ENCODE measurements around the gene UROC1.

UROC1 gene

GRCh38 chr3:126519506-126520455, 2.2 kb upstream of the UROC1 start:
- H3K36me3 Mint-ChIP-seq = no peaks in the 10 kb centered on the region
- no peaks in the 10 kb centered on the region for H3K9me3 Mint-ChIP-seq
- no peak for ATAC-seq (replicated peaks)
- no peak overlapping the region for H3K27ac Mint-ChIP-seq
- peaks cover 0 to 5% of the 10 kb centered on the region in 2 donors for H3K4me1 Mint-ChIP-seq
- DNase-seq = no peak
- H3K27me3 Mint-ChIP-seq = peaks cover 21 to 32% of the 10 kb centered on the region in 2 donors
- H3K4me3 Mint-ChIP-seq = no peak overlapping the region

- Mint-ChIP-seq H3K36me3 (no peaks in the 10 kb centered on the region), H3K4me1 (no peaks in the 10 kb centered on the region), H3K27me3 (peaks cover 19 to 26% of the 10 kb centered on the region in 2 donors), H3K4me3 (no peak overlapping the region), H3K27ac (no peak overlapping the region), H3K9me3 (no peaks in the 10 kb centered on the region)
- ATAC-seq (replicated peaks) = no peak
- no peak for DNase-seq
Measured at GRCh38 chr3:126518779-126519177, 1.2 kb upstream of the UROC1 start.

- Mint-ChIP-seq H3K9me3 (no peaks in the 10 kb centered on the region), H3K27me3 (peaks cover 13 to 21% of the 10 kb centered on the region in 2 donors), H3K36me3 (no peaks in the 10 kb centered on the region), H3K4me3 (no peak overlapping the region), H3K4me1 (no peaks in the 10 kb centered on the region), H3K27ac (no peak overlapping the region)
- ATAC-seq (replicated peaks) = no peak
- no peak for DNase-seq
Measured at GRCh38 chr3:126517986-126518778, 609 bp upstream of the UROC1 start.

- no peaks in the 10 kb centered on the region for H3K4me1 Mint-ChIP-seq
- DNase-seq = no peak
- H3K9me3 Mint-ChIP-seq = no peaks in the 10 kb centered on the region
- ATAC-seq (replicated peaks) = no peak
- H3K4me3 Mint-ChIP-seq = no peak overlapping the region
- H3K27me3 Mint-ChIP-seq = peaks cover 1 to 8% of the 10 kb centered on the region in 2 donors
- no peak overlapping the region for H3K27ac Mint-ChIP-seq
- no peaks in the 10 kb centered on the region for H3K36me3 Mint-ChIP-seq
Measured at GRCh38 chr3:126516936-126517290, 660 bp downstream of the UROC1 start.

- Mint-ChIP-seq H3K27ac (no peak overlapping the region), H3K27me3 (peaks cover 0 to 6% of the 10 kb centered on the region in 2 donors), H3K9me3 (no peaks in the 10 kb centered on the region), H3K4me3 (no peak overlapping the region), H3K4me1 (no peaks in the 10 kb centered on the region), H3K36me3 (no peaks in the 10 kb centered on the region)
- ATAC-seq (replicated peaks) = no peak
- DNase-seq = no peak
Measured at GRCh38 chr3:126516152-126516935, 1.2 kb downstream of the UROC1 start.

- ATAC-seq (replicated peaks) = no peak
- Mint-ChIP-seq H3K9me3 (no peaks in the 10 kb centered on the region), H3K27me3 (peaks cover 0 to 6% of the 10 kb centered on the region in 2 donors), H3K4me3 (no peak overlapping the region), H3K4me1 (no peaks in the 10 kb centered on the region), H3K36me3 (no peaks in the 10 kb centered on the region), H3K27ac (no peak overlapping the region)
- no peak for DNase-seq
Measured at GRCh38 chr3:126515066-126515706, 2.4 kb downstream of the UROC1 start.

GRCh38 chr3:126514161-126514560, 3.4 kb downstream of the UROC1 start:
- no peak for DNase-seq
- Mint-ChIP-seq H3K27me3 (peaks cover 0 to 5% of the 10 kb centered on the region in 2 donors), H3K36me3 (no peaks in the 10 kb centered on the region), H3K4me3 (no peak overlapping the region), H3K27ac (no peak overlapping the region), H3K4me1 (no peaks in the 10 kb centered on the region), H3K9me3 (no peaks in the 10 kb centered on the region)
- ATAC-seq (replicated peaks) = no peak

GRCh38 chr3:126512916-126513650, 4.5 kb downstream of the UROC1 start:
- H3K9me3 Mint-ChIP-seq = no peaks in the 10 kb centered on the region
- ATAC-seq (replicated peaks) (peak in 1 of 2 donors; percentile 23), DNase-seq (no peak)

GRCh38 chr3:126512026-126512425, 5.5 kb downstream of the UROC1 start:
- H3K27ac Mint-ChIP-seq = no peak overlapping the region
- H3K4me3 Mint-ChIP-seq = no peak overlapping the region
- H3K36me3 Mint-ChIP-seq = no peaks in the 10 kb centered on the region
- H3K4me1 Mint-ChIP-seq = no peaks in the 10 kb centered on the region
- H3K9me3 Mint-ChIP-seq = no peaks in the 10 kb centered on the region
- ATAC-seq (replicated peaks) (no peak), DNase-seq (no peak)
- H3K27me3 Mint-ChIP-seq = no peaks in the 10 kb centered on the region

More at GRCh38 chr3:126512916-126513650, 4.5 kb downstream of the UROC1 start:
- Mint-ChIP-seq H3K27ac (no peak overlapping the region), H3K4me1 (no peaks in the 10 kb centered on the region), H3K27me3 (no peaks in the 10 kb centered on the region), H3K36me3 (no peaks in the 10 kb centered on the region), H3K4me3 (no peak overlapping the region)

GRCh38 chr3:126511291-126511690, 6.3 kb downstream of the UROC1 start:
- peaks cover 0 to 1% of the 10 kb centered on the region in 2 donors for H3K27me3 Mint-ChIP-seq
- H3K27ac Mint-ChIP-seq = no peak overlapping the region
- no peaks in the 10 kb centered on the region for H3K4me1 Mint-ChIP-seq
- H3K4me3 Mint-ChIP-seq = no peak overlapping the region
- no peaks in the 10 kb centered on the region for H3K36me3 Mint-ChIP-seq
- H3K9me3 Mint-ChIP-seq = no peaks in the 10 kb centered on the region
- ATAC-seq (replicated peaks) = no peak
- no peak for DNase-seq

- no peaks in the 10 kb centered on the region for H3K9me3 Mint-ChIP-seq
Measured at GRCh38 chr3:126510308-126510910, 7.2 kb downstream of the UROC1 start.

GRCh38 chr3:126509597-126510307, 7.8 kb downstream of the UROC1 start:
- Mint-ChIP-seq H3K4me1 (no peaks in the 10 kb centered on the region), H3K36me3 (no peaks in the 10 kb centered on the region), H3K9me3 (no peaks in the 10 kb centered on the region), H3K27ac (no peak overlapping the region), H3K27me3 (peaks cover 7 to 12% of the 10 kb centered on the region in 2 donors), H3K4me3 (no peak overlapping the region)
- DNase-seq (no peak), ATAC-seq (replicated peaks) (no peak)

More at GRCh38 chr3:126510308-126510910, 7.2 kb downstream of the UROC1 start:
- Mint-ChIP-seq H3K27me3 (peaks cover under 1 to 6% of the 10 kb centered on the region in 2 donors), H3K4me1 (no peaks in the 10 kb centered on the region), H3K36me3 (no peaks in the 10 kb centered on the region), H3K4me3 (no peak overlapping the region), H3K27ac (no peak overlapping the region)
- ATAC-seq (replicated peaks) = no peak
- DNase-seq = no peak
